ENCODE measurements around the gene RYR3.

DNA sequence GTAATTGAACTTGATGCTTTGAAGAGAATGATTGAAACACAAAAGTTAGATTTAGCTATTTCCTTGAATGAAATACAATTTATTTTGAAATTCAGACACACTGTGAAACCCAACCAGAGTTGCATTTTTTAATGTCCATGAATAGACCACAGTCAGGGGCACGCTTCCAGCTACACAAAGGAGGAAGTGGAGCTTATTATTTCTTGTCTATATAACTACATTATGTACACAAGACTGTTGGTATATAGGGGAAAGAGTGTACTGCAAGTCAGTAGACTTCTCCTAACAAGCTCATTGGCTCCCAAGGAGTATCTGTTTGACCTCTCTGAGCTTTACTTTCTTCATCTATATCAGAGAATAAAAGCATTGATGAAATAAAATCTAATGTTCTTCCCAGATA, 326.2 kb downstream of the RYR3 start:
- TF ChIP-seq MXD4 (CRISPR knock-in tag; IDR thresholded peaks at IDR 0.05) (no peak), ZNF720 (CRISPR knock-in tag; IDR thresholded peaks at IDR 0.05) (no peak), RNF2 (conservative IDR thresholded peaks at IDR 0.05; ENCODE audit: low read depth) (no peak), SATB2 (CRISPR knock-in tag; IDR thresholded peaks at IDR 0.05) (no peak), ZMYM2 (CRISPR knock-in tag; IDR thresholded peaks at IDR 0.05) (no peak), ZNF615 (CRISPR knock-in tag; IDR thresholded peaks at IDR 0.05; ENCODE audit: borderline replicate concordance) (no peak), RBFOX2 (IDR thresholded peaks at IDR 0.05; ENCODE audit: low read depth, low read length) (no peak), POLR2AphosphoS2 (IDR thresholded peaks at IDR 0.05; ENCODE audit: low read depth, low read length) (no peak), TSC22D2 (CRISPR knock-in tag; IDR thresholded peaks at IDR 0.05; ENCODE audit: borderline replicate concordance) (no peak), ZNF510 (CRISPR knock-in tag; IDR thresholded peaks at IDR 0.05; ENCODE audit: low read depth) (no peak), ZNF138 (CRISPR knock-in tag; IDR thresholded peaks at IDR 0.05; ENCODE audit: low read depth) (no peak)

Data from HepG2 (cell line).